KMS-11 (cell line): Measurements from ENCODE around the gene CFTR.

Source experiments
- H2AFZ ChIP-seq: fragments of 200-600 bp; sonication (generic); 2 replicates; pipeline ENCODE4 v1.6.1; 2016; ENCODE audit warnings: antibody characterized with exemption, mixed run types, low read depth
- H3K27ac ChIP-seq: fragments of 200-600 bp; sonication (generic); 2 replicates; pipeline ENCODE4 v1.6.1; 2016; ENCODE audit warnings: mild to moderate bottlenecking, mixed run types
- H3K27me3 ChIP-seq: fragments of 200-600 bp; sonication (generic); 2 replicates; pipeline ENCODE4 v1.6.1; 2017; ENCODE audit warnings: mild to moderate bottlenecking, low read depth, mixed run types, moderate library complexity; ENCODE audit not compliant: insufficient read depth
- H3K36me3 ChIP-seq: fragments of 200-600 bp; sonication (generic); 2 replicates; pipeline ENCODE4 v1.6.1; 2017; ENCODE audit warnings: mild to moderate bottlenecking, mixed run types; ENCODE audit not compliant: insufficient read depth
- H3K4me1 ChIP-seq: fragments of 200-600 bp; sonication (generic); 2 replicates; pipeline ENCODE4 v1.6.1; 2016; ENCODE audit warnings: mild to moderate bottlenecking, low read depth, mixed run types; ENCODE audit not compliant: poor library complexity, severe bottlenecking
- H3K4me2 ChIP-seq: fragments of 200-600 bp; sonication (generic); 2 replicates; pipeline ENCODE4 v1.7.0; 2016; ENCODE audit warnings: mild to moderate bottlenecking, mixed run types
- H3K4me3 ChIP-seq: fragments of 200-600 bp; sonication (generic); IDR thresholded peaks from 2 replicates; pipeline ENCODE4 v1.6.1; 2017; ENCODE audit warnings: low read depth, low read length, mixed read lengths; ENCODE audit not compliant: insufficient read depth
- H3K79me2 ChIP-seq: fragments of 200-600 bp; sonication (generic); 2 replicates; pipeline ENCODE4 v1.6.1; 2016; ENCODE audit warnings: low read depth, mixed run types; ENCODE audit not compliant: insufficient read depth
- H3K9ac ChIP-seq: fragments of 200-600 bp; sonication (generic); 2 replicates; pipeline ENCODE4 v1.6.1; 2016; ENCODE audit warnings: mild to moderate bottlenecking, mixed run types
- H4K20me1 ChIP-seq: fragments of 200-600 bp; sonication (generic); 2 replicates; pipeline ENCODE4 v1.6.1; 2016; ENCODE audit warnings: mild to moderate bottlenecking, mixed run types; ENCODE audit not compliant: insufficient read depth
- TF ChIP-seq, protein P1 (sequence below): fragments of 200-600 bp; sonication (generic); conservative IDR thresholded peaks from 2 replicates; pipeline ENCODE4 v1.6.1; 2017; ENCODE audit warnings: low read depth, mild to moderate bottlenecking, antibody characterized with exemption, low read length, moderate library complexity, mixed read lengths

Gene CFTR

DNA sequence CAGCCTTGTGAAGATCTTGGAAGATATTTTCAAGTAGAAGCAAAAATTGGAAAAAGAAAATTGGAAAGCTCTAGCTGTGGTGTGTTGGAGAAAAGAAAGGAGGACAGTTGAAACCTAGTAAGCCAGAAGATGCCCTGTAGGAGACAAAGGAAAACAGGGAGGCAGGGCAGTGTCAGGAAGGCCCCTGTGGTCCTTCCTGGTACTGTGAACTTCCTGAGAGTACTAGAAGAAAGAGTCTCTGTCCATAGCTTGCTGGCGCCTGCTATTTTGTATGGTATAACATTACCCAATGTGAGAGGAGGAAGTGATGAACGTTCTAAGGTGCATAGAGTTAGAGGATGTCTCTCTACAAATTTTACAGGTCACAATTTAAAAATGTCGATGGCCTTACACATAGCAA, 210.3 kb downstream of the CFTR start:
- H3K4me1 ChIP-seq: no peaks in the 10 kb centered on the region
- no peak overlapping the region for H3K27ac ChIP-seq
- H3K36me3 ChIP-seq: no peaks in the 10 kb centered on the region
- no peaks in the 10 kb centered on the region for H3K79me2 ChIP-seq
- TF ChIP-seq, protein P1, sequence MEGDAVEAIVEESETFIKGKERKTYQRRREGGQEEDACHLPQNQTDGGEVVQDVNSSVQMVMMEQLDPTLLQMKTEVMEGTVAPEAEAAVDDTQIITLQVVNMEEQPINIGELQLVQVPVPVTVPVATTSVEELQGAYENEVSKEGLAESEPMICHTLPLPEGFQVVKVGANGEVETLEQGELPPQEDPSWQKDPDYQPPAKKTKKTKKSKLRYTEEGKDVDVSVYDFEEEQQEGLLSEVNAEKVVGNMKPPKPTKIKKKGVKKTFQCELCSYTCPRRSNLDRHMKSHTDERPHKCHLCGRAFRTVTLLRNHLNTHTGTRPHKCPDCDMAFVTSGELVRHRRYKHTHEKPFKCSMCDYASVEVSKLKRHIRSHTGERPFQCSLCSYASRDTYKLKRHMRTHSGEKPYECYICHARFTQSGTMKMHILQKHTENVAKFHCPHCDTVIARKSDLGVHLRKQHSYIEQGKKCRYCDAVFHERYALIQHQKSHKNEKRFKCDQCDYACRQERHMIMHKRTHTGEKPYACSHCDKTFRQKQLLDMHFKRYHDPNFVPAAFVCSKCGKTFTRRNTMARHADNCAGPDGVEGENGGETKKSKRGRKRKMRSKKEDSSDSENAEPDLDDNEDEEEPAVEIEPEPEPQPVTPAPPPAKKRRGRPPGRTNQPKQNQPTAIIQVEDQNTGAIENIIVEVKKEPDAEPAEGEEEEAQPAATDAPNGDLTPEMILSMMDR: no peak
- H4K20me1 ChIP-seq: no peaks in the 10 kb centered on the region
- no peak overlapping the region for H3K4me2 ChIP-seq
- H3K27me3 ChIP-seq: no peaks in the 10 kb centered on the region
- no peak overlapping the region for H2AFZ ChIP-seq
- no peak overlapping the region for H3K9ac ChIP-seq
- H3K4me3 ChIP-seq: no peak overlapping the region

DNA sequence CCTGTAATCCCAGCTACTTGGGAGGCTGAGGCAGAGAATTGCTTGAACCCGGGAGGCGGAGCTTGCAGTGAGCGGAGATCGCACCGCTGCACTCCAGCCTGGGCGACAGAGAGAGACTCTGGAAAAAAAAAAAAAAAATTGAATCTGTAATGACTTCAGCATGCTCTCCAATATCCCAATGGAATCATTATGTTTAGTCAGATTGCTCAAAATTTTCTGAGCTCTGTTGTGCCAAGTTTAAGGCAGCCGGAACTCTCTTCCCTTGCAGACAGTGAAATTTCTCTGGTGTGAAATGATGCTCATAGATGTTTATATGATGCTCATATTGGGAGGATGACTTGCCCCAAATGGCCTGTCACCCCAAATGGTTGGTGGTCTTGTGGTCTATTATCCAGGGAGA, 212.5 kb downstream of the CFTR start:
- TF ChIP-seq, protein P1: no peak
- H3K4me1 ChIP-seq: no peaks in the 10 kb centered on the region
- H3K79me2 ChIP-seq: no peaks in the 10 kb centered on the region
- H3K4me3 ChIP-seq: no peak overlapping the region
- H3K36me3 ChIP-seq: no peaks in the 10 kb centered on the region
- no peaks in the 10 kb centered on the region for H4K20me1 ChIP-seq
- H3K27ac ChIP-seq: no peak overlapping the region
- no peak overlapping the region for H3K9ac ChIP-seq
- no peaks in the 10 kb centered on the region for H3K27me3 ChIP-seq
- H3K4me2 ChIP-seq: no peak overlapping the region
- H2AFZ ChIP-seq: no peak overlapping the region

DNA sequence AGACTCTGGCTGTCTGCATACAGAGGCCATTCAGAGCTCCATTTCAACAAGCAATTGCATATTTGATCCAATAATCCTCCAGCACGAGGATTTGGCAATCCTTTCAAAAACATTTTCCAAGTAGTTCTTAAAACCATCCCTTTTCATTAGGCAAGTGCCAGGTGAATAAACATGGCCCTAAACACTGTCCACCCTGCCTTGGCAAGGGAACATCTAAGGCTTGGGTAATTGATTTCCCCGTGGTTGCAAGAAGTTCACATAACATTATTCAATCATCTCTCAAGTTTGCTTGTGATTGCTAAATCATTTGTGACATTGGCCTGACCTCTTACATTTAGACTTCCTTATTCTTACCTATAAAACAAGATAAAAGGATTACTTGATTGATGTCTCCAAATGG, 218.2 kb downstream of the CFTR start:
- H3K4me2 ChIP-seq: no peak overlapping the region
- no peak overlapping the region for H2AFZ ChIP-seq
- no peaks in the 10 kb centered on the region for H3K36me3 ChIP-seq
- no peaks in the 10 kb centered on the region for H3K79me2 ChIP-seq
- H3K4me3 ChIP-seq: no peak overlapping the region
- H3K9ac ChIP-seq: no peak overlapping the region
- H3K27ac ChIP-seq: no peak overlapping the region
- H4K20me1 ChIP-seq: no peaks in the 10 kb centered on the region
- no peaks in the 10 kb centered on the region for H3K27me3 ChIP-seq
- H3K4me1 ChIP-seq: no peaks in the 10 kb centered on the region
- TF ChIP-seq, protein P1: no peak

DNA sequence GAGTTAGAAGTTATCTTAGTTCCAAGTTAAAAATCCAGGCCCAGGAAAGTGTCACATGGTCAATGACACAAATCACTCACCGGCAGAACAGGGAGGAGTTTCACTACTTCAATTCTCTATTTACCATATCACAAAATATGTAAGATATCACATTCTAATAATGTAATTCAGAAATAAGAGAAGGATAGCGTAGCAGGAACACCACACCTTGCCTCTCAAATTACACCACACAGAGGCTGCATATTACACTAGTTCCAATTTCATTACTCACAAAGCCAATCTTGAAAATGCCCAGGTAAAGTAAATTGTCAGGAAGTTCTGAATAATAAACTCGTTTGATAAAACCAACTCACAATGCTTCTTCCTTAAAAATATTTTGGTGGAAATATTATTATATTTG, 224.2 kb downstream of the CFTR start:
- peaks cover 6% of the 10 kb centered on the region for H3K4me1 ChIP-seq
- H3K4me2 ChIP-seq: no peak overlapping the region
- H3K79me2 ChIP-seq: no peaks in the 10 kb centered on the region
- no peak overlapping the region for H2AFZ ChIP-seq
- H3K27me3 ChIP-seq: no peaks in the 10 kb centered on the region
- H3K9ac ChIP-seq: no peak overlapping the region
- H4K20me1 ChIP-seq: no peaks in the 10 kb centered on the region
- TF ChIP-seq, protein P1: no peak
- no peaks in the 10 kb centered on the region for H3K36me3 ChIP-seq
- H3K27ac ChIP-seq: no peak overlapping the region
- H3K4me3 ChIP-seq: no peak overlapping the region
